SK-N-SH treated with all-trans-retinoic acid at 6 μM for 48 hours (cell line): ENCODE measurements around the gene PARD3.

ENCODE experiments used
- ARNTL ChIP-seq: fragments of 450-650 bp; formaldehyde crosslinking; IDR thresholded peaks from 2 replicates; pipeline ENCODE4 v1.5.0; 2020; ENCODE audit warnings: low read depth, mild to moderate bottlenecking, moderate library complexity, borderline replicate concordance
- CSDC2 ChIP-seq: fragments of 250-450 bp; sonication (Bioruptor Pico); IDR thresholded peaks from 2 replicates; pipeline ENCODE4 v1.5.0; 2020; ENCODE audit warnings: mild to moderate bottlenecking, moderate library complexity
- CSRNP3 ChIP-seq: fragments of 250-450 bp; sonication (Bioruptor Pico); IDR thresholded peaks from 2 replicates; pipeline ENCODE4 v1.5.1; 2021; ENCODE audit warnings: mild to moderate bottlenecking, moderate library complexity
- ISL1 ChIP-seq: fragments of 250-450 bp; sonication (Bioruptor Pico); IDR thresholded peaks from 2 replicates; pipeline ENCODE4 v2.1.2; 2022; ENCODE audit warnings: mild to moderate bottlenecking, moderate library complexity
- OSR1 ChIP-seq: fragments of 250-450 bp; sonication (Bioruptor Pico); IDR thresholded peaks from 2 replicates; pipeline ENCODE4 v1.8.0; 2022; ENCODE audit warnings: moderate library complexity, mild to moderate bottlenecking, inconsistent platforms
- PPARA ChIP-seq: fragments of 250-450 bp; sonication (Bioruptor Pico); IDR thresholded peaks from 2 replicates; pipeline ENCODE4 v1.5.0; 2020; ENCODE audit warnings: mild to moderate bottlenecking, borderline replicate concordance
- RARB ChIP-seq: fragments of 250-450 bp; sonication (Bioruptor Pico); IDR thresholded peaks from 2 replicates; pipeline ENCODE4 v1.8.0; 2021; ENCODE audit warnings: mild to moderate bottlenecking, moderate library complexity
- TOX ChIP-seq: fragments of 250-450 bp; sonication (Bioruptor Pico); IDR thresholded peaks from 2 replicates; pipeline ENCODE4 v1.8.0; 2021; ENCODE audit warnings: mild to moderate bottlenecking, moderate library complexity, borderline replicate concordance
- ZNF565 ChIP-seq: fragments of 450-650 bp; formaldehyde crosslinking; conservative IDR thresholded peaks from 2 replicates; pipeline ENCODE4 v1.5.0; 2020; ENCODE audit warnings: low read depth, mild to moderate bottlenecking, moderate library complexity
- TF ChIP-seq, protein P1 (sequence below): fragments of 250-450 bp; sonication (Bioruptor Pico); IDR thresholded peaks from 2 replicates; pipeline ENCODE4 v1.8.0; 2020; ENCODE audit warnings: mild to moderate bottlenecking, moderate library complexity, borderline replicate concordance
- TF ChIP-seq, protein P2 (sequence below): fragments of 250-450 bp; sonication (Bioruptor Pico); IDR thresholded peaks from 2 replicates; pipeline ENCODE4 v1.8.0; 2021; ENCODE audit warnings: low read depth, mild to moderate bottlenecking, moderate library complexity, borderline replicate concordance

DNA sequence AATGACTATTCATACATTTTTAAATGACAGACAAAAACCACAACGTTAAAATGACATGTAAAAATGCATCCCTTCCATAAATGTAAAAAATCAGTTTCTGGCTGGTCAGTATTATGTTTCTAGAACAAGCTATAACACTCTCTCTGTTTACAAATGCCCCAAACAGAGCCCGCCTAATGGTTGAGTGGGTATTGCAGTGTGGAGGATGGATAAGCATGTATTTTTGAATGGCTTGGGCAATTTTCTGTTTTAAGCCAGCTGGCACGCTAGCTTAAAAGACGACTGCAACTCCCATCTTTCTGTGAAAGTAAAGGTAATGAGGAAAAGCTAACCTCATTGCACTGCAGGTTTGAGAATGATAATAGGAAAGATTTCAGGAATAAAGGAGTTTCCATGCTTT lies 430.7 kb downstream of the PARD3 start:
- TF ChIP-seq, protein P1, sequence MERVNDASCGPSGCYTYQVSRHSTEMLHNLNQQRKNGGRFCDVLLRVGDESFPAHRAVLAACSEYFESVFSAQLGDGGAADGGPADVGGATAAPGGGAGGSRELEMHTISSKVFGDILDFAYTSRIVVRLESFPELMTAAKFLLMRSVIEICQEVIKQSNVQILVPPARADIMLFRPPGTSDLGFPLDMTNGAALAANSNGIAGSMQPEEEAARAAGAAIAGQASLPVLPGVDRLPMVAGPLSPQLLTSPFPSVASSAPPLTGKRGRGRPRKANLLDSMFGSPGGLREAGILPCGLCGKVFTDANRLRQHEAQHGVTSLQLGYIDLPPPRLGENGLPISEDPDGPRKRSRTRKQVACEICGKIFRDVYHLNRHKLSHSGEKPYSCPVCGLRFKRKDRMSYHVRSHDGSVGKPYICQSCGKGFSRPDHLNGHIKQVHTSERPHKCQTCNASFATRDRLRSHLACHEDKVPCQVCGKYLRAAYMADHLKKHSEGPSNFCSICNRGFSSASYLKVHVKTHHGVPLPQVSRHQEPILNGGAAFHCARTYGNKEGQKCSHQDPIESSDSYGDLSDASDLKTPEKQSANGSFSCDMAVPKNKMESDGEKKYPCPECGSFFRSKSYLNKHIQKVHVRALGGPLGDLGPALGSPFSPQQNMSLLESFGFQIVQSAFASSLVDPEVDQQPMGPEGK (CRISPR knock-in tag), result no peak
- no peak for TF ChIP-seq ISL1
- TF ChIP-seq, protein P2, sequence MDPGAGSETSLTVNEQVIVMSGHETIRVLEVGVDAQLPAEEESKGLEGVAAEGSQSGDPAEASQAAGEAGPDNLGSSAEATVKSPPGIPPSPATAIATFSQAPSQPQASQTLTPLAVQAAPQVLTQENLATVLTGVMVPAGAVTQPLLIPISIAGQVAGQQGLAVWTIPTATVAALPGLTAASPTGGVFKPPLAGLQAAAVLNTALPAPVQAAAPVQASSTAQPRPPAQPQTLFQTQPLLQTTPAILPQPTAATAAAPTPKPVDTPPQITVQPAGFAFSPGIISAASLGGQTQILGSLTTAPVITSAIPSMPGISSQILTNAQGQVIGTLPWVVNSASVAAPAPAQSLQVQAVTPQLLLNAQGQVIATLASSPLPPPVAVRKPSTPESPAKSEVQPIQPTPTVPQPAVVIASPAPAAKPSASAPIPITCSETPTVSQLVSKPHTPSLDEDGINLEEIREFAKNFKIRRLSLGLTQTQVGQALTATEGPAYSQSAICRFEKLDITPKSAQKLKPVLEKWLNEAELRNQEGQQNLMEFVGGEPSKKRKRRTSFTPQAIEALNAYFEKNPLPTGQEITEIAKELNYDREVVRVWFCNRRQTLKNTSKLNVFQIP (CRISPR knock-in tag), result no peak
- no peak for TF ChIP-seq TOX (CRISPR knock-in tag)
- TF ChIP-seq PPARA, result no peak
- TF ChIP-seq CSDC2 (CRISPR knock-in tag), result no peak
- TF ChIP-seq ZNF565 (CRISPR knock-in tag), result no peak
- no peak for TF ChIP-seq RARB (CRISPR knock-in tag)
- no peak for TF ChIP-seq OSR1 (CRISPR knock-in tag)
- TF ChIP-seq CSRNP3 (CRISPR knock-in tag), result no peak
- TF ChIP-seq ARNTL, result no peak
